ENCODE results near the gene ANKRD52. TPM values are rescaled to one million over a fixed set of nuclear protein-coding genes. Genes with fewer than 3 reads are reported as not detected.
"Not testable (repeated sequence)": the region's sequence is repeated elsewhere in the genome, so short reads cannot be mapped to it uniquely, and the experiment has no call there.

ANKRD52 gene
- total and polyA plus RNA-seq, 5 experiments from 2014 or later, result 7.5 to 43.9 (median 11.5) TPM

GRCh38 chr12:56198836-56199235 lies 59.3 kb downstream of the ANKRD52 start:
- H3K27ac Mint-ChIP-seq, result peak overlapping the region in 4 of 10 donors; percentile 17 to 40 (median 26)
- POLR2A ChIA-PET, result interaction anchor here (0.6 to 1.8 kb wide), 4 partner anchors 9 to 82 kb away, joined by 3 to 6 read pairs (median 4); partner anchors contain the start of genes RNF41 and RPL41
- H3K4me3 Mint-ChIP-seq, result no peak overlapping the region
- DNase-seq, result no peak
- no peaks in the 10 kb centered on the region for H3K36me3 Mint-ChIP-seq
- no peaks in the 10 kb centered on the region for H3K9me3 Mint-ChIP-seq
- ATAC-seq, result no peak
- H3K4me1 Mint-ChIP-seq, result peaks cover 1 to 5% (median 3%) of the 10 kb centered on the region in 4 donors
- H3K27me3 Mint-ChIP-seq, result no peaks in the 10 kb centered on the region

DNA sequence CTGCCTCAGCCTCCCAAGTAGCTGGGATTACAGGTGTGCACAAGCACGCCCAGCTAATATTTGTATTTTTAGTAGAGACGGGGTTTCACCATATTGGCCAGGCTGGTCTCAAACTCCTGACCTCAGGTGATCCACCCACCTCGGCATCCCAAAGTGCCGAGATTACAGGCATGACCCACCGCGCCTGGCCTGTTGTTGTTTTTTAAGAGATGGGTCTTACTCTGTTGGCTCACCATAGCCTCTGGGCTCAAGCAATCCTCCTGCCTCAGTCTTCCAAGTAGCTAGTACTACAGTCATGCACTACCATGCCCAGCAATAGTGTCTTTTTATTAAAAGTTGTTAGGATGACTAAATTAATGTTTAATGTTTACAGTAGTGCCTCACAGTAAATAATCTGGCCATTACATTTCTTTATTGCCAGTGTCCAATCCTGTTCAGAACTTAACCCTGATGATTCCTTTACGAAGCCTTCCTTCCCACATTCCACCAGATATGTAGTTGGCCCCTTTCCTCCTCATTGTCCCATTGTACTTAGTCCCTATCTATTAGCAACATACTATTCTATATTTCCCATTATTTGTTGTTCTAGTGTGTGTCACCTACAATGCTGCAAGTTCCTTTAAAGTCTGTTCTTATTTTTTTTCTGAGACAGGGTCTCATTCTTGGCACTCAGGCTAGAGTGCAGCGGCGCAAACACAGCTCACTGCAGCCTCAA lies 60.1 kb downstream of the ANKRD52 start:
- H3K27me3 Mint-ChIP-seq, result no peaks in the 10 kb centered on the region
- H3K9me3 Mint-ChIP-seq, result no peaks in the 10 kb centered on the region
- no peaks in the 10 kb centered on the region for H3K36me3 Mint-ChIP-seq
- POLR2A ChIA-PET, result interaction anchor here (0.5 to 1.8 kb wide), 5 partner anchors 8 to 171 kb away, joined by 3 to 9 read pairs (median 3); partner anchors contain the start of gene RNF41
- ATAC-seq, result no peak
- DNase-seq, result no peak
- H3K4me3 Mint-ChIP-seq, result no peak overlapping the region
- H3K4me1 Mint-ChIP-seq, result peaks cover 6 to 9% (median 8%) of the 10 kb centered on the region in 4 donors
- peak overlapping the region in 3 of 10 donors; percentile 20 to 40 (median 34) for H3K27ac Mint-ChIP-seq

DNA sequence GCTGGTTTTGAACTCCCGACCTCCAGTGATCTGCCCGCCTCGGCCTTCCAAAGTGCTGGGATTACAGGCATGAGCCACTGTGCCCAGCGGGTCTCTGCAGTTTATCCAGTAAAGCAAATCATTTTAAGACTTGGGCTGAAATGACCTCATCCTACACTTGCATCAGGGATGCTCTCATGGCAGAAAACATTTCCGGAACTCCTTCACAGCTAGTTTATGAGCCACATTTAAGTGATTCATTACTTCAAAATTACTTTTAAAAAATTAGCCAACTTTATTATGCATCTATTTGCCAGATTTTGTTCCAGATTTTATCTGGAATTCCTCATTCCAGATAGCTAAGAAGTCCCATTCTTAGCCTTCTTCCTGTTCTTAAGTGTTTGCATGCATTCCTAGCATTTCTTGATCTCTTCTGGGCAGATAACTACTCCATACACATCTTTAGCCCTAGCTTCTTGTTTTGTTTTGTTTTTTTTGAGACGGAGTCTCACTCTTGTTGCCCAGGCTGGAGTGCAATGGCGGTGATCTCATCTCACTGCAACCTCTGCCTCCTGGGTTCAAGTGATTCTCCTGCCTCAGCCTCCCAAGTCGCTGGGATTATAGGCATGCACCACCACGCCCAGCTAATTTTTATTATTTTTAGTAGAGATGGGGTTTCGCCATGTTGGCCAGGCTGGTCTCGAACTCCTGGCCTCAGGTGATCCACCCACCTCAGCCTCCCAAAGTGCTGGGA lies 61.2 kb downstream of the ANKRD52 start:
- not testable (repeated sequence) for H3K36me3 Mint-ChIP-seq, H3K27me3 Mint-ChIP-seq, ATAC-seq, H3K4me3 Mint-ChIP-seq, H3K9me3 Mint-ChIP-seq, DNase-seq
- H3K4me1 Mint-ChIP-seq, result peaks cover 8 to 16% (median 11%) of the 10 kb centered on the region in 4 donors
- H3K27ac Mint-ChIP-seq, result peak overlapping the region in 1 of 10 donors; percentile 46
- POLR2A ChIA-PET, result interaction anchor here (1.8 kb wide), 1 partner anchor 25 kb away, joined by 9 read pairs; the partner anchor contains the start of gene RNF41

GRCh38 chr12:56193025-56193578 lies 65.1 kb downstream of the ANKRD52 start:
- Mint-ChIP-seq H3K27ac (peak overlapping the region; percentile 11 to 89 (median 72)), H3K27me3 (peaks cover 0 to 3% (median 0%) of the 10 kb centered on the region in 5 donors), H3K4me3 (peak overlapping the region in 6 of 10 donors; percentile 18 to 62 (median 30)), H3K9me3 (no peaks in the 10 kb centered on the region), H3K36me3 (no peaks in the 10 kb centered on the region), H3K4me1 (peaks cover 22 to 33% (median 32%) of the 10 kb centered on the region in 4 donors)
- ATAC-seq (no peak), DNase-seq (peak; percentile 42 to 88 (median 72))
- POLR2A ChIA-PET, result interaction anchor here (1.7 to 7.8 kb wide), 3 partner anchors 29 to 107 kb away, joined by 8 to 284 read pairs (median 88); partner anchors contain the start of genes CS, ESYT1, RNF41 and RPL41

GRCh38 chr12:56192582-56192981 lies 65.6 kb downstream of the ANKRD52 start:
- no peaks in the 10 kb centered on the region for H3K36me3 Mint-ChIP-seq
- peak overlapping the region in 6 of 10 donors; percentile 19 to 77 (median 35) for H3K4me3 Mint-ChIP-seq
- POLR2A ChIA-PET, result interaction anchor here (0.5 to 7.8 kb wide), 5 partner anchors 29 to 1350 kb away, joined by 3 to 284 read pairs (median 8); partner anchors contain the start of genes CS, ESYT1, PA2G4 and RNF41
- no peaks in the 10 kb centered on the region for H3K9me3 Mint-ChIP-seq
- peaks cover 27 to 38% (median 37%) of the 10 kb centered on the region in 4 donors for H3K4me1 Mint-ChIP-seq
- DNase-seq (no peak), ATAC-seq (no peak)
- H3K27me3 Mint-ChIP-seq, result peaks cover 0 to 3% (median 0%) of the 10 kb centered on the region in 5 donors
- H3K27ac Mint-ChIP-seq, result peak overlapping the region in 8 of 10 donors; percentile 19 to 89 (median 82)

DNA sequence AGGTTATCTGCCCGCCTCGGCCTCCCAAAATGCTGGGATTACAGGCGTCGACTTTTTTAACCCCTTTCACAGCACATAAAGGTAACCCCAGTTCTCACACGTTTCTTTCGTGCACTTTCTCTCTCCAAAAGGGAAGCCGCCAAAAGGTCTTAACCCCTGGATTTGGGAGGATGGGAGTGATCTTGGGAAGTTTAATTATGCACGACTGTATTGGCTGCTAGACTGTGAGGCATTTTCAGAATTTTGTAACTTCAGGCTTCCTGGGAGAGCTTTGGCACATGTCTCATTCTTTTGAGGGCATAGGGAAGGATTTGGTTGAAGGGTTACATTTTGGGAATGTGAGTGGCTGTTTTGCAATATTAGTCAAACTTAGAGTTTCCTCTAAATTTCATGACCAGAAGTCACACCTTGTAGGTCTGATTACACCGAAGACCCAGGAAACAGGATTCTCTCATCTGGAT lies 67.5 kb downstream of the ANKRD52 start:
- POLR2A ChIA-PET, result interaction anchor here (0.5 to 7.8 kb wide), 9 partner anchors 11 to 387 kb away, joined by 4 to 284 read pairs (median 8); partner anchors contain the start of genes ANKRD52, ESYT1, RNF41 and RPL41
- H3K4me3 Mint-ChIP-seq, result peak overlapping the region; percentile 88 to 99 (median 96)
- H3K4me1 Mint-ChIP-seq, result peaks cover 38 to 51% (median 43%) of the 10 kb centered on the region in 4 donors
- peak overlapping the region; percentile 97 to 100 (median 98) for H3K27ac Mint-ChIP-seq
- no peak for DNase-seq
- no peaks in the 10 kb centered on the region for H3K9me3 Mint-ChIP-seq
- no peak for ATAC-seq
- H3K27me3 Mint-ChIP-seq, result peaks cover 0 to 3% (median 0%) of the 10 kb centered on the region in 5 donors
- peaks cover 0 to 12% (median 3%) of the 10 kb centered on the region in 3 donors for H3K36me3 Mint-ChIP-seq

GRCh38 chr12:56189918-56190694 lies 68.1 kb downstream of the ANKRD52 start:
- Mint-ChIP-seq H3K4me1 (peaks cover 39 to 51% (median 43%) of the 10 kb centered on the region in 4 donors), H3K9me3 (no peaks in the 10 kb centered on the region), H3K27ac (peak overlapping the region; percentile 97 to 100 (median 98)), H3K4me3 (peak overlapping the region; percentile 88 to 99 (median 96)), H3K36me3 (peaks cover 0 to 18% (median 4%) of the 10 kb centered on the region in 3 donors), H3K27me3 (peaks cover 0 to 3% (median 0%) of the 10 kb centered on the region in 5 donors)
- DNase-seq (peak; percentile 54 to 82 (median 74)), ATAC-seq (peak; percentile 41 to 45)
- POLR2A ChIA-PET, result interaction anchor here (0.5 to 7.8 kb wide), 41 partner anchors 9 to 921 kb away, joined by 3 to 284 read pairs (median 5); partner anchors contain the start of genes ANKRD52, CNPY2, DNAJC14 and ESYT1

DNA sequence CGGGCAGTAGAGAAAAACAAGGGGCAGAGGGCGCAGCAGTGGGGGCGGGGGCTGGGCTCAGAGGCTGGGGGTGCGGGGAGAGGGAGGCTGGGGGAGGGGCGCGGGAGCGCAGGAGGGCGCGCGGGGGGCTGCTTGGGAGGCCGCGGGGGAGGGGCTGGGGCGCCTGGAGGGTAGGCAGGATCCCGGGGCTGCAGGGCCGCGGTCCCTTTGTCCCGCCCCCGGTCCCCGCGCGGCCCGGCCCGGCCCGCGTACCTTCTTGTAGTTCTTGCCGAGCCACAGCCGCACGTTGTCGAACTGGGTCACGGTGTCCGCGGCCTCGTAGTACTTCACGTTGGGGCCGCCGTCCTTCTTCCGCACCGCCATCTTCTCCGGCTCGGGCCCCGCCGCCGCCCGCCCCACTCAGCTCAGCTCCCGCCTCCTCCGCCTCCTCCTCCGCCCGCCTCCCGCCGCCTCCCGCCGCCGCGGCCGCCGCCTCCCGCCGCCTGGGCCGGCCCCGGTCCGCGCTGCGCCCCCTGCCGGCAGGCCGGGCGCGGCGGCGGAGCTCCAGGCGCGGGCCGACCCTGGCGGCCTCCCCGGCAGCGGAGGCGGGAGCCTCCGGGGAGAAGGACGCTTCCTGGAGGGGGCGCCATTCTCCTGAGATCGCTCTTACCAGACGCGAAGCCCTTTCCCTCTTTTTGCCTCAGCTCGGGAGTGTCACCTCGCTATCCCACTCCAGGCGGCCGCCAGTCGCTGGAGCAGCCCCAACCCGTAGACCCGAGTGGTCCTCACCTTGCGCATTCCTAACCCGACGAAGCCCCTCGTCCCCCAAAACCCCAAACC lies 68.9 kb downstream of the ANKRD52 start, which contains the start of gene SMARCC2:
TSS of gene SMARCC2 (minus strand) at position 385 of the 819 bp plus-strand sequence. CDS start at position 363, 22 bp downstream.
- Mint-ChIP-seq H3K4me3 (peak within 1 kb of the TSS; percentile 89 to 99 (median 96)), H3K27me3 (peaks cover 0 to 3% (median 0%) of the 10 kb centered on the region in 5 donors), H3K36me3 (peaks cover 0 to 26% (median 5%) of the 10 kb centered on the region in 3 donors), H3K27ac (peak within 1 kb of the TSS; percentile 97 to 100 (median 98)), H3K9me3 (no peaks in the 10 kb centered on the region), H3K4me1 (peaks cover 39 to 51% (median 43%) of the 10 kb centered on the region in 4 donors)
- ATAC-seq (peak; percentile 82 to 84), DNase-seq (peak; percentile 74 to 91 (median 82))
- POLR2A ChIA-PET, result interaction anchor here (0.5 to 7.8 kb wide), 38 partner anchors 8 to 922 kb away, joined by 3 to 284 read pairs (median 5); partner anchors contain the start of genes ANKRD52, CNPY2, DNAJC14 and ESYT1

GRCh38 chr12:56188778-56189098 lies 69.4 kb downstream of the ANKRD52 start:
- Mint-ChIP-seq H3K36me3 (peaks cover 0 to 32% (median 5%) of the 10 kb centered on the region in 3 donors), H3K4me3 (peak overlapping the region; percentile 89 to 96 (median 90)), H3K27me3 (peaks cover 0 to 3% (median 0%) of the 10 kb centered on the region in 5 donors), H3K4me1 (peaks cover 37 to 51% (median 43%) of the 10 kb centered on the region in 4 donors), H3K9me3 (no peaks in the 10 kb centered on the region), H3K27ac (peak overlapping the region; percentile 89 to 95 (median 92))
- POLR2A ChIA-PET, result interaction anchor here (1.1 to 7.8 kb wide), 15 partner anchors 19 to 499 kb away, joined by 3 to 284 read pairs (median 11); partner anchors contain the start of genes ANKRD52, CNPY2, ESYT1 and MYL6
- ATAC-seq, result peak; percentile 18 to 20
- DNase-seq, result peak in 3 of 10 donors; percentile 38 to 45 (median 41)

GRCh38 chr12:56188131-56188777 lies 69.9 kb downstream of the ANKRD52 start:
- peak overlapping the region; percentile 89 to 95 (median 92) for H3K27ac Mint-ChIP-seq
- peak overlapping the region; percentile 89 to 96 (median 90) for H3K4me3 Mint-ChIP-seq
- peaks cover 34 to 48% (median 39%) of the 10 kb centered on the region in 4 donors for H3K4me1 Mint-ChIP-seq
- peaks cover 0 to 3% (median 0%) of the 10 kb centered on the region in 5 donors for H3K27me3 Mint-ChIP-seq
- H3K36me3 Mint-ChIP-seq, result peaks cover 0 to 35% (median 5%) of the 10 kb centered on the region in 3 donors
- H3K9me3 Mint-ChIP-seq, result no peaks in the 10 kb centered on the region
- no peak for ATAC-seq
- POLR2A ChIA-PET, result interaction anchor here (0.5 to 7.8 kb wide), 12 partner anchors 19 to 1659 kb away, joined by 3 to 284 read pairs (median 13); partner anchors contain the start of genes ANKRD52, CNPY2, ESYT1 and MYL6
- no peak for DNase-seq

Measured in naive thymus-derived CD8-positive, alpha-beta T cell (primary cell).